SU-DHL-6 (cell line): ENCODE results near the gene NOL9.

Experiments
- H2AFZ ChIP-seq: fragments of 200-600 bp; sonication (generic); 2 replicates; pipeline ENCODE4 v1.6.1; 2014; ENCODE audit warnings: low read depth, mild to moderate bottlenecking, moderate library complexity, mixed read lengths, antibody characterized with exemption, low read length; ENCODE audit not compliant: severe bottlenecking
- H3F3A ChIP-seq: fragments of 200-600 bp; shearing (Covaris generic); 2 replicates; pipeline ENCODE4 v1.6.0; 2016; ENCODE audit warnings: antibody characterized with exemption, mild to moderate bottlenecking; ENCODE audit not compliant: insufficient read depth
- H3K27ac ChIP-seq: fragments of 200-600 bp; sonication (generic); 2 replicates; pipeline ENCODE4 v1.5.1; 2016; ENCODE audit warnings: low read depth, mild to moderate bottlenecking, low read length, moderate library complexity, mixed read lengths
- H3K27me3 ChIP-seq: fragments of 200-600 bp; sonication (generic), shearing (Covaris generic); 2 replicates; pipeline ENCODE4 v1.6.0; 2014; ENCODE audit warnings: mild to moderate bottlenecking, low read length
- H3K36me3 ChIP-seq: fragments of 200-600 bp; sonication (generic); 2 replicates; pipeline ENCODE4 v1.6.1; 2014; ENCODE audit warnings: mild to moderate bottlenecking, low read length, mixed read lengths
- H3K4me2 ChIP-seq: fragments of 300-600, 200-600 bp; shearing (Covaris generic), sonication (generic); 2 replicates; pipeline ENCODE4 v1.6.0; 2014; ENCODE audit warnings: low read length, low read depth, mild to moderate bottlenecking; ENCODE audit not compliant: poor library complexity, severe bottlenecking
- H3K4me3 ChIP-seq: fragments of 200-600 bp; sonication (generic); 2 replicates; pipeline ENCODE4 v1.5.1; 2014; ENCODE audit warnings: antibody characterized with exemption, low read length, mild to moderate bottlenecking, mixed read lengths; ENCODE audit not compliant: insufficient read depth, poor library complexity, severe bottlenecking
- H3K79me2 ChIP-seq: fragments of 200-600 bp; sonication (generic); 2 replicates; pipeline ENCODE4 v1.6.1; 2014; ENCODE audit warnings: mild to moderate bottlenecking, low read length, moderate library complexity; ENCODE audit not compliant: insufficient read depth
- H3K9ac ChIP-seq: fragments of 200-600 bp; sonication (generic); 2 replicates; pipeline ENCODE4 v1.7.0; 2014; ENCODE audit warnings: mild to moderate bottlenecking, low read length
- H3K9me2 ChIP-seq: fragments of 200-600 bp; sonication (generic); replicated peaks from 2 replicates; pipeline ENCODE4 v1.6.1; 2014; ENCODE audit warnings: low read length; ENCODE audit not compliant: insufficient read depth
- H3K9me3 ChIP-seq: fragments of 200-600 bp; sonication (generic); 2 replicates; pipeline ENCODE4 v1.6.1; 2014; ENCODE audit warnings: low read length, mixed read lengths; ENCODE audit not compliant: insufficient read depth
- H4K20me1 ChIP-seq: fragments of 200-600 bp; sonication (generic); 2 replicates; pipeline ENCODE4 v1.6.1; 2014; ENCODE audit warnings: low read depth, mild to moderate bottlenecking, antibody characterized with exemption, low read length, moderate library complexity, mixed read lengths
- CTCF ChIP-seq: fragments of 200-600 bp; sonication (generic); IDR thresholded peaks from one replicate; pipeline ENCODE4 v1.5.1; 2017; ENCODE audit warnings: antibody characterized with exemption, mild to moderate bottlenecking, low read length, moderate library complexity; ENCODE audit not compliant: insufficient read depth, poor library complexity, severe bottlenecking
- EZH2phosphoT487 ChIP-seq: fragments of 200-600 bp; sonication (generic), shearing (Covaris generic); conservative IDR thresholded peaks from 2 replicates; pipeline ENCODE4 v1.6.1; 2018; ENCODE audit warnings: mild to moderate bottlenecking, antibody characterized with exemption, low read length, moderate library complexity, mixed read lengths

NOL9 gene

DNA sequence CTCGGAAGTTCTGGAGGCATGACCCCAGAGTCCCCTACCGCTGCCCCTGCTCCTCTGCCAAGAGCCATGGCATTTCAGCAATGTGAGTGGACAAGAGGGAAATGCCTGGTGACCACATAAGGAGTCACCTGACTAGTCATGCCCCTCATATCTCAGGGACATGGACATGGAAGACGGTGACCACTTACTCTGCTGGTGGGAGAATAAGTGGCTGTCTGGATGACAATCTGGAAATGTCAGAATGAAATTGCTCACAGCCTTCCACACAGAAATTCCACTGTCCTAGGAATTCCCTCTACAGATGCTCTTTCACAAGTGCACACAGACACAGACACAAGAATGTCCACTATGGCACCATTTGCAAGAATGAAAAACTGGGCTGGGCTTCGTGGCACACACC lies 38.5 kb downstream of the NOL9 start:
- H3K9me2 ChIP-seq: no peaks in the 10 kb centered on the region
- no peak overlapping the region for H3K4me3 ChIP-seq
- H2AFZ ChIP-seq: no peak overlapping the region
- no peak overlapping the region for H3K4me2 ChIP-seq
- TF ChIP-seq CTCF (no peak), EZH2phosphoT487 (no peak)
- H3F3A ChIP-seq: no peaks in the 10 kb centered on the region
- no peaks in the 10 kb centered on the region for H3K79me2 ChIP-seq
- no peak overlapping the region for H3K9ac ChIP-seq
- no peak overlapping the region for H3K27ac ChIP-seq
- no peaks in the 10 kb centered on the region for H3K36me3 ChIP-seq
- no peaks in the 10 kb centered on the region for H3K9me3 ChIP-seq
- H4K20me1 ChIP-seq: no peaks in the 10 kb centered on the region
- H3K27me3 ChIP-seq: no peaks in the 10 kb centered on the region

DNA sequence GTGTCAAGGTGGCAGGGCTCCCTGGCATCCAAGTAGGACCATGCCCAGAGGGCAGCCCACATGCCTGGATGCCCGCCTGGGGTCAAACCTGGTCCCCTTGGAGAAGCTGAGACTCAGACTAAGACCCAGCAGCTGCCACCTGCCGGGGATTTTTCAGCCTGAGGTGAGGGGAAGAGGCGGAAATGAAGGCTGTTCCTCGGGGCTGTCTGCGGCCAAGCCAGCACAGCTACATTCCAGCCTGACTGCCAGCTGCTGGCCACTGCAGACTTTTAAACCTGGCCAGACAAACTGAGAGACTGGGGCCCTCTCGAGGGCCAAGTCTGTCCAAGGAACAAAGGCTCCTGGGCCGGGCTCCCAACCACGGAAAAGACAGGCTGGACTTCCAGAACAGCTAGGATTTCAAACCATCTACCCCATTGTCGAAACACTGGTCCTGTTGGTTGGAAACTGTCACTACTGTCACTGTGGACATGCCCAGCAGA lies 41.0 kb downstream of the NOL9 start:
- Histone ChIP-seq H3K27me3 (no peaks in the 10 kb centered on the region), H3K9me2 (no peaks in the 10 kb centered on the region), H3K4me2 (no peak overlapping the region), H3K36me3 (no peaks in the 10 kb centered on the region), H3K9me3 (no peaks in the 10 kb centered on the region), H4K20me1 (no peaks in the 10 kb centered on the region), H3F3A (no peaks in the 10 kb centered on the region), H3K9ac (no peak overlapping the region), H3K4me3 (no peak overlapping the region), H3K79me2 (no peaks in the 10 kb centered on the region), H3K27ac (no peak overlapping the region), H2AFZ (no peak overlapping the region)
- TF ChIP-seq EZH2phosphoT487 (no peak), CTCF (no peak)

GRCh38 chr1:6512908-6513280 lies 41.4 kb downstream of the NOL9 start:
- Histone ChIP-seq H3F3A (no peaks in the 10 kb centered on the region), H3K27me3 (no peaks in the 10 kb centered on the region), H3K27ac (no peak overlapping the region)

More at GRCh38 chr1:6512908-6513280, 41.4 kb downstream of the NOL9 start:
- Histone ChIP-seq H3K36me3 (no peaks in the 10 kb centered on the region), H3K79me2 (no peaks in the 10 kb centered on the region), H3K4me3 (no peak overlapping the region), H3K4me2 (no peak overlapping the region), H4K20me1 (no peaks in the 10 kb centered on the region), H3K9ac (no peak overlapping the region), H3K9me3 (no peaks in the 10 kb centered on the region), H2AFZ (no peak overlapping the region), H3K9me2 (no peaks in the 10 kb centered on the region)
- TF ChIP-seq CTCF (no peak), EZH2phosphoT487 (no peak)
